Esophagus muscularis mucosa (tissue), 4 donors: Measurements from ENCODE around the gene CKS1B. TPM values are rescaled to one million over a fixed set of nuclear protein-coding genes. Genes with fewer than 3 reads are reported as not detected.

Experiments used
- DNase-seq: peaks from one replicate; pipeline ENCODE4 v3.0.0-alpha.2; 2017; ENCODE audit errors: extremely low spot score
- H3K27ac ChIP-seq, 4 donors: fragments of 200-600 bp; sonication (generic); replicated peaks in 1 of 4; 1 replicate in 3 of 4; 2 replicates in 1 of 4; pipeline ENCODE4 v1.5.1; 2016 to 2019; ENCODE audit warnings: mild to moderate bottlenecking in 1 of 4
- H3K27me3 ChIP-seq, 4 donors: fragments of 200-600 bp; sonication (generic); one replicate each; pipeline versions ENCODE4 v1.5.1 to v1.6.0; 2016 to 2019
- H3K36me3 ChIP-seq, 4 donors: fragments of 200-600 bp; sonication (generic); one replicate each; pipeline ENCODE4 v1.5.1; 2016 to 2019
- H3K4me1 ChIP-seq, 4 donors: fragments of 200-600 bp; sonication (generic); one replicate each; pipeline ENCODE4 v1.5.1; 2016 to 2019
- H3K4me3 ChIP-seq, 4 donors: fragments of 200-600 bp; sonication (generic); 1 replicate in 2 of 4; 2 replicates in 2 of 4; pipeline ENCODE4 v1.5.1; 2016 to 2019; ENCODE audit warnings: mild to moderate bottlenecking in 4 of 4, moderate library complexity in 1 of 4
- H3K9me3 ChIP-seq, 4 donors: fragments of 200-600 bp; sonication (generic); 1 replicate in 3 of 4; 2 replicates in 1 of 4; pipeline ENCODE4 v1.5.1; 2016 to 2019
- CTCF ChIP-seq, 3 experiments: fragments of 200-600 bp in 2 of 3; fragments of 450-650 bp in 1 of 3; sonication (generic) in 2 of 3; IDR thresholded peaks; one replicate each; pipeline ENCODE4 v1.5.1; 2017 to 2019; ENCODE audit warnings: antibody characterized with exemption in 3 of 3, mild to moderate bottlenecking in 2 of 3, moderate library complexity in 1 of 3
- EP300 ChIP-seq: sonication (generic); formaldehyde crosslinking; IDR thresholded peaks from one replicate; pipeline ENCODE4 v1.6.1; 2017; ENCODE audit warnings: antibody characterized with exemption
- POLR2A ChIP-seq: fragments of 450-650 bp; IDR thresholded peaks from one replicate; pipeline ENCODE4 v1.6.1; 2017; ENCODE audit warnings: antibody characterized with exemption, moderate library complexity, mild to moderate bottlenecking, low read depth
- POLR2AphosphoS5 ChIP-seq, 2 donors: sonication (generic); formaldehyde crosslinking; IDR thresholded peaks; one replicate each; pipeline ENCODE4 v1.6.1; 2017; ENCODE audit warnings: antibody characterized with exemption in 2 of 2
- WGBS: methylation state at CpG from one replicate; pipeline ENCODE4 v1.1.5; 2018; 5-methylcytosine and 5-hydroxymethylcytosine counted together
- intact Hi-C: fragments of 100-400 bp; cut with DNase I; formaldehyde crosslinking; loops from one replicate; pipeline ENCODE4 v1.15.1; 2023
- total RNA-seq, 4 donors: library from RNA; depleted of rRNA; stranded (reverse); fragments of >200 nt; gene quantifications; one replicate each; pipeline versions ENCODE4 v1.1.0 to v1.2.1, GENCODE V29; 2016

Gene CKS1B
- total RNA-seq, 4 donors from 2014 or later, result 11.6 to 21.5 (median 18.8) TPM

GRCh38 chr1:154953611-154954038 lies 20.9 kb upstream of the CKS1B start:
- Histone ChIP-seq H3K9me3 (no peaks in the 10 kb centered on the region), H3K4me1 (peaks cover 46 to 74% (median 65%) of the 10 kb centered on the region in 4 donors), H3K27ac (peak overlapping the region in 2 of 4 donors; percentile 30 to 32), H3K4me3 (peak overlapping the region in 2 of 4 donors; percentile 6 to 18), H3K36me3 (peaks cover 12 to 36% (median 21%) of the 10 kb centered on the region in 4 donors), H3K27me3 (no peaks in the 10 kb centered on the region)
- intact Hi-C loops, result no loop called here
- DNase-seq, result no peak
- 78% methylated on average over 2 of the region's 2 CpGs for WGBS
- TF ChIP-seq EP300 (no peak), POLR2A (no peak), POLR2AphosphoS5 (IDR thresholded peaks at IDR 0.05) (no peak), CTCF (IDR thresholded peaks at IDR 0.05) (no peak)

- 47% methylated on average over 3 of the region's 3 CpGs for WGBS
- intact Hi-C loops, result no loop called here
- peaks cover 12 to 43% (median 30%) of the 10 kb centered on the region in 4 donors for H3K36me3 ChIP-seq
- no peak for DNase-seq
- peak overlapping the region; percentile 51 to 69 (median 65) for H3K4me3 ChIP-seq
- H3K9me3 ChIP-seq, result no peaks in the 10 kb centered on the region
- peak overlapping the region in 3 of 4 donors; percentile 86 to 89 (median 86) for H3K27ac ChIP-seq
- TF ChIP-seq POLR2A (no peak), POLR2AphosphoS5 (IDR thresholded peaks at IDR 0.05) (no peak)
- H3K4me1 ChIP-seq, result peaks cover 46 to 83% (median 70%) of the 10 kb centered on the region in 4 donors
- H3K27me3 ChIP-seq, result no peaks in the 10 kb centered on the region
Measured at GRCh38 chr1:154954541-154954940, 19.9 kb upstream of the CKS1B start.

GRCh38 chr1:154955039-154955717 lies 19.3 kb upstream of the CKS1B start:
- 8% methylated on average over 2 of the region's 4 CpGs for WGBS
- Histone ChIP-seq H3K4me1 (peaks cover 46 to 89% (median 76%) of the 10 kb centered on the region in 4 donors), H3K27me3 (no peaks in the 10 kb centered on the region), H3K4me3 (peak overlapping the region; percentile 51 to 69 (median 65)), H3K9me3 (no peaks in the 10 kb centered on the region), H3K36me3 (peaks cover 10 to 41% (median 31%) of the 10 kb centered on the region in 4 donors), H3K27ac (peak overlapping the region; percentile 86 to 89 (median 86))
- intact Hi-C loops, result no loop called here
- no peak for DNase-seq
- TF ChIP-seq CTCF (IDR thresholded peaks at IDR 0.05) (no peak), POLR2A (no peak), POLR2AphosphoS5 (IDR thresholded peaks at IDR 0.05) (peak in 1 of 2 donors; percentile 45)

GRCh38 chr1:154955718-154956543 lies 18.6 kb upstream of the CKS1B start, which contains the start of gene PBXIP1:
Gene PBXIP1, minus strand, starts transcription at chr1:154956099. Its CDS starts 2,378 bp downstream, at chr1:154953721.
- peak within 1 kb of the TSS; percentile 86 to 89 (median 86) for H3K27ac ChIP-seq
- peak within 1 kb of the TSS; percentile 51 to 69 (median 65) for H3K4me3 ChIP-seq
- DNase-seq, result peak; percentile 98
- H3K36me3 ChIP-seq, result peaks cover 2 to 33% (median 26%) of the 10 kb centered on the region in 4 donors
- no peaks in the 10 kb centered on the region for H3K9me3 ChIP-seq
- under 1% methylated on average over 18 of the region's 18 CpGs for WGBS
- intact Hi-C loops, result no loop called here
- no peaks in the 10 kb centered on the region for H3K27me3 ChIP-seq
- TF ChIP-seq POLR2AphosphoS5 (IDR thresholded peaks at IDR 0.05) (peak; percentile 76 to 82), CTCF (IDR thresholded peaks at IDR 0.05) (peak in 2 of 3 experiments; percentile 16), POLR2A (no peak), EP300 (no peak)
- peaks cover 54 to 89% (median 84%) of the 10 kb centered on the region in 4 donors for H3K4me1 ChIP-seq

- Histone ChIP-seq H3K36me3 (peaks cover 0 to 27% (median 20%) of the 10 kb centered on the region in 4 donors), H3K9me3 (no peaks in the 10 kb centered on the region), H3K4me3 (peak overlapping the region; percentile 51 to 69 (median 65)), H3K4me1 (peaks cover 56 to 87% (median 81%) of the 10 kb centered on the region in 4 donors), H3K27ac (peak overlapping the region; percentile 86 to 89 (median 86)), H3K27me3 (no peaks in the 10 kb centered on the region)
- TF ChIP-seq CTCF (IDR thresholded peaks at IDR 0.05) (no peak), EP300 (no peak), POLR2AphosphoS5 (IDR thresholded peaks at IDR 0.05) (peak in 1 of 2 donors; percentile 39)
- 6% methylated on average over 6 of the region's 6 CpGs for WGBS
- no peak for DNase-seq
- intact Hi-C loops, result no loop called here
Measured at GRCh38 chr1:154956544-154956941, 17.9 kb upstream of the CKS1B start.
